ENCODE results near the gene TRIM66. TPM values are rescaled to one million over a fixed set of nuclear protein-coding genes. Genes with fewer than 3 reads are reported as not detected.

TRIM66 gene
- total RNA-seq, 1 donor from 2014 or later, result 10.5 TPM

GRCh38 chr11:8596504-8597046 is 85.9 kb downstream of the TRIM66 start:
- TF ChIP-seq, protein P1, sequence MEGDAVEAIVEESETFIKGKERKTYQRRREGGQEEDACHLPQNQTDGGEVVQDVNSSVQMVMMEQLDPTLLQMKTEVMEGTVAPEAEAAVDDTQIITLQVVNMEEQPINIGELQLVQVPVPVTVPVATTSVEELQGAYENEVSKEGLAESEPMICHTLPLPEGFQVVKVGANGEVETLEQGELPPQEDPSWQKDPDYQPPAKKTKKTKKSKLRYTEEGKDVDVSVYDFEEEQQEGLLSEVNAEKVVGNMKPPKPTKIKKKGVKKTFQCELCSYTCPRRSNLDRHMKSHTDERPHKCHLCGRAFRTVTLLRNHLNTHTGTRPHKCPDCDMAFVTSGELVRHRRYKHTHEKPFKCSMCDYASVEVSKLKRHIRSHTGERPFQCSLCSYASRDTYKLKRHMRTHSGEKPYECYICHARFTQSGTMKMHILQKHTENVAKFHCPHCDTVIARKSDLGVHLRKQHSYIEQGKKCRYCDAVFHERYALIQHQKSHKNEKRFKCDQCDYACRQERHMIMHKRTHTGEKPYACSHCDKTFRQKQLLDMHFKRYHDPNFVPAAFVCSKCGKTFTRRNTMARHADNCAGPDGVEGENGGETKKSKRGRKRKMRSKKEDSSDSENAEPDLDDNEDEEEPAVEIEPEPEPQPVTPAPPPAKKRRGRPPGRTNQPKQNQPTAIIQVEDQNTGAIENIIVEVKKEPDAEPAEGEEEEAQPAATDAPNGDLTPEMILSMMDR (conservative IDR thresholded peaks at IDR 0.05; ENCODE audit: low read depth, low read length), result no peak
- no peak overlapping the region for H3K4me3 ChIP-seq (ENCODE audit: low read depth, low read length)
- no peak for DNase-seq (ENCODE audit: low read depth)

GRCh38 chr11:8593935-8594909 is 88.2 kb downstream of the TRIM66 start, which contains the start of gene STK33:
Gene STK33 (minus strand): TSS chr11:8594228. CDS start chr11:8474905, 119,323 bp downstream.
- DNase-seq (ENCODE audit: low read depth), result no peak
- H3K4me3 ChIP-seq (ENCODE audit: low read depth, low read length), result peak within 1 kb of the TSS; percentile 86
- TF ChIP-seq, protein P1 (conservative IDR thresholded peaks at IDR 0.05; ENCODE audit: low read depth, low read length), result no peak

GRCh38 chr11:8593455-8593854 is 89.0 kb downstream of the TRIM66 start:
- TF ChIP-seq, protein P1 (conservative IDR thresholded peaks at IDR 0.05; ENCODE audit: low read depth, low read length), result no peak
- H3K4me3 ChIP-seq (ENCODE audit: low read depth, low read length), result peak overlapping the region; percentile 86
- no peak for DNase-seq (ENCODE audit: low read depth)

DNA sequence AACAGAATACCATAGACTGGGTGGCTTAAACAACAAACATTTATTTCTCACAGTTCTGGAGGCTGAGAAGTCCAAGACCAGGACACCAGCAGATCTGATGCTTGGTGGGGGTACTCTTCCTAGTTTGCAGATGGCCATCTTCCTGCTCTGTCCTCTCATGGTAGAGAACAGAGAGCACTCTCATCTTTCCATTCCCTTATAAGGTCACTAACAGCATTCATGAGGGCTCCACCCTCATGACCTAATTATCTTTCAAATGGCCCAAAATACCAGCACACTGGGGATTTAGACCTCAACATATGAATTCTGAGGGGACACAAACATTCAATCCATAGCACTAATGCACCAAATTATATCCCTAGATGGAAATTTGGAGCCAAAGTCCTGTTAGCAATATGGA is 94.5 kb downstream of the TRIM66 start:
- TF ChIP-seq, protein P1 (conservative IDR thresholded peaks at IDR 0.05; ENCODE audit: low read depth, low read length), result no peak
- H3K4me3 ChIP-seq (ENCODE audit: low read depth, low read length), result no peak overlapping the region
- no peak for DNase-seq (ENCODE audit: low read depth)

GRCh38 chr11:8586805-8587204 is 95.7 kb downstream of the TRIM66 start:
- no peak for DNase-seq (ENCODE audit: low read depth)
- no peak overlapping the region for H3K4me3 ChIP-seq (ENCODE audit: low read depth, low read length)
- TF ChIP-seq, protein P1 (conservative IDR thresholded peaks at IDR 0.05; ENCODE audit: low read depth, low read length), result no peak

DNA sequence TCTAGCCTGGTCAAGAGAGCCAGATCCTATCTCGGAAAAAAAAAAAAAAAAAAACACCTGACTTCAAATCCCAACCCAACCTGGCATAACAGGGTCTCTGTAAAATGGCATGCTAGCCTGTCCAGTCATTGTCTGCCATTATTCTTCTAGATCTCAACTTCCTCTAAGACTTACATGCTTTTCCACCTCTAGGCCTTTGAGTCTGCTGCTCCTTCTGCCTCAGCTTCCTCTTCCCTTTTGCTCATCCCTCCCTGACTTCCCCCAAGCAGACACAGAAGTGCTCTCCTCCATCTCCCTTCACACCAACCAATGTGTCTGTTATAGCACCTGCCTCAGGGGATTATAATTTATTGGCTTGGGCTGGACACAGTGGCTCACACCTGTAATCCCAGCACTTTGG is 96.3 kb downstream of the TRIM66 start:
- DNase-seq (ENCODE audit: low read depth), result no peak
- TF ChIP-seq, protein P1 (conservative IDR thresholded peaks at IDR 0.05; ENCODE audit: low read depth, low read length), result no peak
- no peak overlapping the region for H3K4me3 ChIP-seq (ENCODE audit: low read depth, low read length)
